B cell (primary cell): ENCODE results near the gene MYO5C. TPM values are rescaled to one million over a fixed set of nuclear protein-coding genes. Genes with fewer than 3 reads are reported as not detected.

Experiments used
- ATAC-seq: fragments of 200-7000 bp; cut with Tn5 transposase; one replicate; pipeline ENCODE4 v1.10.0; 2021; ENCODE audit warnings: low read depth, mild to moderate bottlenecking, moderate number of reproducible peaks, moderate library complexity
- CTCF ChIA-PET: fragments of 350-600 bp; sonication (Branson Sonifier 250); formaldehyde crosslinking; loops from one replicate; lab custom pipeline; 2021; ENCODE audit warnings: antibody characterized with exemption, inconsistent platforms; lab: Charles Lee
- POLR2A ChIA-PET: fragments of 350-600 bp; sonication (Branson Sonifier 250); formaldehyde crosslinking; loops from one replicate; lab custom pipeline; 2021; ENCODE audit warnings: antibody characterized with exemption; lab: Charles Lee
- DNase-seq: peaks from one replicate; pipeline ENCODE4 v3.0.0; 2013
- H2AFZ ChIP-seq: 2 replicates; pipeline ENCODE4 v1.6.1; 2012; ENCODE audit warnings: mild to moderate bottlenecking, low read depth, low read length; ENCODE audit not compliant: insufficient read depth, poor library complexity, severe bottlenecking
- H3K27ac ChIP-seq, 2 donors: 1 replicate in 1 of 2; 2 replicates in 1 of 2; pipeline ENCODE4 v1.5.1; 2012 to 2013; ENCODE audit warnings: low read length in 2 of 2, mild to moderate bottlenecking in 2 of 2, moderate library complexity in 1 of 2
- H3K27me3 ChIP-seq, 4 experiments: fragments of 200-600 bp in 1 of 4; sonication (generic) in 1 of 4; replicated peaks in 1 of 4; 1 replicate in 2 of 4; 2 replicates in 2 of 4; pipeline versions ENCODE4 v1.6.1 to v1.7.0; 2013 to 2016; ENCODE audit warnings: low read length in 3 of 4, mild to moderate bottlenecking in 2 of 4, mixed read lengths in 1 of 4, moderate library complexity in 1 of 4; ENCODE audit not compliant: insufficient read depth in 4 of 4, control insufficient read depth in 3 of 4; ENCODE audit errors: control extremely low read depth in 1 of 4
- H3K36me3 ChIP-seq, 2 experiments: replicated peaks in 1 of 2; 1 replicate in 1 of 2; 2 replicates in 1 of 2; pipeline versions ENCODE4 v1.6.1 to v1.7.1; 2013; ENCODE audit warnings: low read length in 1 of 2; ENCODE audit not compliant: insufficient read depth in 2 of 2, control insufficient read depth in 1 of 2; ENCODE audit errors: control extremely low read depth in 1 of 2, extremely low read depth in 1 of 2
- H3K4me1 ChIP-seq, 2 donors: fragments of 200-600 bp in 1 of 2; sonication (generic) in 1 of 2; 1 replicate in 1 of 2; 2 replicates in 1 of 2; pipeline versions ENCODE4 v1.5.1 to v1.6.1; 2013 to 2017; ENCODE audit warnings: low read length in 2 of 2; ENCODE audit not compliant: control insufficient read depth in 2 of 2, insufficient read depth in 2 of 2
- H3K4me2 ChIP-seq: replicated peaks from 2 replicates; pipeline ENCODE3; 2012; ENCODE audit warnings: mild to moderate bottlenecking, low read depth, low read length; ENCODE audit not compliant: poor library complexity, severe bottlenecking
- H3K4me3 ChIP-seq, 5 experiments: fragments of 200-600 bp in 1 of 5; sonication (generic) in 1 of 5; 1 replicate in 3 of 5; 2 replicates in 2 of 5; pipeline versions ENCODE4 v1.5.1 to v1.7.0; 2011 to 2016; ENCODE audit warnings: low read length in 4 of 5, mild to moderate bottlenecking in 4 of 5, low read depth in 2 of 5, control low read depth in 1 of 5, moderate library complexity in 1 of 5; ENCODE audit not compliant: insufficient read depth in 1 of 5; ENCODE audit errors: control extremely low read depth in 1 of 5, extremely low read depth in 1 of 5
- H3K79me2 ChIP-seq: fragments of 200-600 bp; sonication (generic); one replicate; pipeline ENCODE4 v1.6.0; 2016; ENCODE audit warnings: low read length; ENCODE audit not compliant: control insufficient read depth, insufficient read depth
- H3K9ac ChIP-seq: fragments of 200-600 bp; sonication (generic); 2 replicates; pipeline ENCODE4 v1.6.1; 2017; ENCODE audit warnings: mild to moderate bottlenecking, low read length, moderate library complexity
- H3K9me3 ChIP-seq, 3 donors: one replicate each; pipeline versions ENCODE4 v1.6.1 to v1.7.1; 2013; ENCODE audit warnings: low read length in 2 of 3; ENCODE audit not compliant: control insufficient read depth in 2 of 3, insufficient read depth in 1 of 3; ENCODE audit errors: control extremely low read depth in 1 of 3
- H4K20me1 ChIP-seq: 2 replicates; pipeline ENCODE4 v1.6.0; 2012; ENCODE audit warnings: mild to moderate bottlenecking, low read length; ENCODE audit not compliant: insufficient read depth, control insufficient read depth, poor library complexity, severe bottlenecking
- H3K27ac Mint-ChIP-seq: one replicate; pipeline ENCODE4 v1.8.0; 2021; ENCODE audit warnings: mixed read lengths
- H3K27me3 Mint-ChIP-seq: one replicate; pipeline ENCODE4 v1.8.0; 2021; ENCODE audit warnings: mixed read lengths
- H3K4me1 Mint-ChIP-seq: one replicate; pipeline ENCODE4 v1.8.0; 2021; ENCODE audit warnings: mixed read lengths
- H3K4me3 Mint-ChIP-seq: one replicate; pipeline ENCODE4 v1.8.0; 2021; ENCODE audit warnings: mixed read lengths
- H3K9me3 Mint-ChIP-seq: one replicate; pipeline ENCODE4 v1.8.0; 2022; ENCODE audit warnings: mixed read lengths; ENCODE audit not compliant: insufficient read depth
- EZH2 ChIP-seq: IDR thresholded peaks from 2 replicates; pipeline ENCODE4 v1.6.1; 2012; ENCODE audit warnings: borderline replicate concordance, low read depth, mild to moderate bottlenecking, moderate library complexity, low read length; ENCODE audit not compliant: insufficient read depth, poor library complexity, severe bottlenecking
- WGBS: methylation state at CpG from one replicate; pipeline ENCODE4 v1.1.5; 2013; ENCODE audit warnings: missing lambda C conversion rate; ENCODE audit not compliant: insufficient coverage; 5-methylcytosine and 5-hydroxymethylcytosine counted together
- intact Hi-C: fragments of 100-400 bp; cut with micrococcal nuclease; formaldehyde crosslinking; loops from one replicate; pipeline ENCODE4 v1.10.0; 2022
- polyA plus RNA-seq: library from polyadenylated mRNA; depleted of rRNA; stranded (reverse); fragments of >200 nt; gene quantifications from 2 replicates; pipeline ENCODE4 v1.2.3, GENCODE V29; 2012
- total RNA-seq, 2 donors: library from RNA; stranded (reverse); fragments of 120-200 nt in 1 of 2; gene quantifications; 1 replicate in 1 of 2; 2 replicates in 1 of 2; pipeline versions ENCODE4 v1.2.3 to v1.2.4, GENCODE V29; 2013 to 2022
- TF ChIP-seq, protein P1 (sequence below): fragments of 200-600 bp; IDR thresholded peaks from one replicate; pipeline ENCODE4 v1.8.0; 2022; ENCODE audit warnings: antibody characterized with exemption, mild to moderate bottlenecking

The MYO5C gene
- total and polyA plus RNA-seq, 2 donors (not counting 1 experiment from before 2014, with no cell fraction given), result 0.54 to 4.5 TPM

DNA sequence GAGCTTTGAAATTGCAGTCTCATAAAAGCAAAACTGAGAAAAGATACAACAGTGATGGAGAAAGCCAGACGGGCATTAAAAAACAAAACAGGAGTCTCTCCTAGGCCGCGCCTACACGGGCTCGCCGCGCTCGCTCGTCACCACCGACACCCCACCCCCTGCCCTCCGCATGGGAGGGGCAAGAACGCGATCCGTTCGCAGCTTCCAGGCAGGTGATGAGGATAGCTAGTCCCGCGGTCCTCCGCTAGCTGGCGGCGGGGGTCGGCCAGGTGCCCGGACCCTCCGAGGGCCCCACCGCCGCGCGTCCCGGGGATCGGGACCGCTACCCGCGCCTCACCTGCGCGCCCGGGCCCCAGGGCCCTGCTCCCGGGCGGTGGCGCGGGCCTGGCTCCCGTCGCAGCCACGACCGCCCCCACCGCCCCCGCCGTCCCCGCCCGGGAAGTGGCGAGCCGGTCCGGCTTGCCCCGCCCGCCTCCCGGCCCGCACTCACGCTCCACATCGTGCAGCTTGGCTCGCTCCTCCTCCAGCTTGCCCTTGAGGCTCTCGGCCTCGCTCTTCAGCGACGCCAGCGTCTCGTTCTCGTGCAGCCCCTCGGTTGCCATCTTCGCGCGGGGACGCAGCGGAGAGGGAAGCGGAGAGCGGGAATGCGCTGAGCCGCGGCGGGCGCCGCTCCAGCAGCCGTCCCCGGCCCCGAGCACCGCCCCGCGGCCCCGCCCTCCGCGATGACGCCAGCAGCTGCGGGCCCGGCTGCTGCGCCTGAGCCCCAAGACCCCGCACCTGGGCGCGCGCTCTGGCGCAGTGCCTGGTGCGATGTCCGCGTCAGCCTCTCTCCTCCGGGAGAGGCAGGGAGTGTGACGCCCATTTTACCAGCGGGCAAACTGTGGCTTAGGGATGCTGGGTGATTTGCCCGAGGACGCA lies 116.1 kb downstream of the MYO5C start:
- Histone ChIP-seq H4K20me1 (peaks cover 39% of the 10 kb centered on the region), H3K4me2 (peak overlapping the region; percentile 87), H3K27ac (peak overlapping the region; percentile 97), H3K9me3 (no peaks in the 10 kb centered on the region), H3K4me1 (peaks cover 33 to 48% of the 10 kb centered on the region in 2 donors), H3K4me3 (peak overlapping the region; percentile 67 to 97 (median 87)), H3K9ac (peak overlapping the region; percentile 90), H2AFZ (peak overlapping the region; percentile 67), H3K27me3 (no peaks in the 10 kb centered on the region), H3K79me2 (peaks cover 57% of the 10 kb centered on the region), H3K36me3 (peaks cover 0 to 4% of the 10 kb centered on the region in 2 experiments)
- no peaks in the 10 kb centered on the region for H3K27me3 Mint-ChIP-seq
- intact Hi-C loops, result loop anchor here (1.0 to 10.0 kb wide), 6 partner anchors 15 to 499 kb away; partner anchors contain the start of genes ARPP19, ATOSA and MAPK6
- H3K4me1 Mint-ChIP-seq, result peaks cover 59% of the 10 kb centered on the region
- TF ChIP-seq, protein P1, sequence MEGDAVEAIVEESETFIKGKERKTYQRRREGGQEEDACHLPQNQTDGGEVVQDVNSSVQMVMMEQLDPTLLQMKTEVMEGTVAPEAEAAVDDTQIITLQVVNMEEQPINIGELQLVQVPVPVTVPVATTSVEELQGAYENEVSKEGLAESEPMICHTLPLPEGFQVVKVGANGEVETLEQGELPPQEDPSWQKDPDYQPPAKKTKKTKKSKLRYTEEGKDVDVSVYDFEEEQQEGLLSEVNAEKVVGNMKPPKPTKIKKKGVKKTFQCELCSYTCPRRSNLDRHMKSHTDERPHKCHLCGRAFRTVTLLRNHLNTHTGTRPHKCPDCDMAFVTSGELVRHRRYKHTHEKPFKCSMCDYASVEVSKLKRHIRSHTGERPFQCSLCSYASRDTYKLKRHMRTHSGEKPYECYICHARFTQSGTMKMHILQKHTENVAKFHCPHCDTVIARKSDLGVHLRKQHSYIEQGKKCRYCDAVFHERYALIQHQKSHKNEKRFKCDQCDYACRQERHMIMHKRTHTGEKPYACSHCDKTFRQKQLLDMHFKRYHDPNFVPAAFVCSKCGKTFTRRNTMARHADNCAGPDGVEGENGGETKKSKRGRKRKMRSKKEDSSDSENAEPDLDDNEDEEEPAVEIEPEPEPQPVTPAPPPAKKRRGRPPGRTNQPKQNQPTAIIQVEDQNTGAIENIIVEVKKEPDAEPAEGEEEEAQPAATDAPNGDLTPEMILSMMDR, result no peak
- TF ChIP-seq EZH2, result no peak
- under 1% methylated on average over 101 of the region's 105 CpGs for WGBS
- ChIA-PET POLR2A (interaction anchor here (0.5 to 3.0 kb wide), 16 partner anchors 14 to 1880 kb away, joined by 3 to 60 read pairs (median 4); no protein-coding TSS in a partner anchor), CTCF (interaction anchor here (0.7 to 3.0 kb wide), 17 partner anchors 9 to 83 kb away, joined by 3 to 25 read pairs (median 4); no protein-coding TSS in a partner anchor)
- H3K9me3 Mint-ChIP-seq, result no peaks in the 10 kb centered on the region
- H3K4me3 Mint-ChIP-seq, result peak overlapping the region; percentile 93
- peak overlapping the region; percentile 99 for H3K27ac Mint-ChIP-seq
- ATAC-seq (peak; percentile 78), DNase-seq (peak; percentile 95)
